ENCODE results near the gene PTBP3.
"Not testable (repeated sequence)": the region's sequence is repeated elsewhere in the genome, so short reads cannot be mapped to it uniquely, and the experiment has no call there.

The PTBP3 gene

DNA sequence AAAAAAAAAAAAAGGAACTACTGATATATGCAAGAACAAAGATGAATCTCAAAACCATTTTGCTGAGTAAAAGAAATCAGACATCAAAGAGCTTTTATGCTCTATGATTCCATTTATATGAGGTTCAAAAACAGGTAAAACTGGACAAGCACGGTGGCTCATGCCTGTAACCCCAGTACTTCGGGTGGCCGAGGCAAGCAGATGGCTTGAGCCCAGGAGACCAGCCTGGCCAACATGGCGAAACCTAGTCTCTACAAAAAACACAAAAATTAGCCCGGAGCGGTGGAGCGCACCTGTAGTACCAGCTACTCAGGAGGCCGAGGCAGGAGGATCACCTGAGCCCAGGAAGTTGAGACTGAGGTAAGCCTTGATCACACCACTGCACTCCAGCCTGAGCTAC is 7.8 kb downstream of the PTBP3 start:
- in situ Hi-C loops (cut with MboI; ENCODE audit: low sequenced_read_pairs): no loop called here

DNA sequence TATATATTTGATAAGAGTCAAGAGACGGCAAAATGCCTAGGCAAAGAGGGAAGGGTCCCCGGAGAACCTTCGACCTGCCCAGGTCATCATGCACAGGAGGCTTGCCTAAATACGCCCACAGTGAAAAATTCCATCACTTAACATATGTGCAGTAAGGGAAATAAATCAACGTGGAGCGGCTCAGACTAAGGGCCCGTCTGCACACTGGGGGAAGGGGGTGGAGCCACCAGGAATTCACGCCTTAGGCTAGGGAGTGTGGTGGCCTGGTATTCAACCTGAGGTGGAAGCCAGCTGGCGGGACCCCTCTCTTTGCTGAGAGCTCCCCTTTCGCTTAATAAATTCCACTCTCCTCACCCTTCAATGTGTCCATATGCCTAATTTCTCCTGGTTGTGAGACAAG is 8.3 kb downstream of the PTBP3 start:
- in situ Hi-C loops (cut with MboI; ENCODE audit: low sequenced_read_pairs): no loop called here

DNA sequence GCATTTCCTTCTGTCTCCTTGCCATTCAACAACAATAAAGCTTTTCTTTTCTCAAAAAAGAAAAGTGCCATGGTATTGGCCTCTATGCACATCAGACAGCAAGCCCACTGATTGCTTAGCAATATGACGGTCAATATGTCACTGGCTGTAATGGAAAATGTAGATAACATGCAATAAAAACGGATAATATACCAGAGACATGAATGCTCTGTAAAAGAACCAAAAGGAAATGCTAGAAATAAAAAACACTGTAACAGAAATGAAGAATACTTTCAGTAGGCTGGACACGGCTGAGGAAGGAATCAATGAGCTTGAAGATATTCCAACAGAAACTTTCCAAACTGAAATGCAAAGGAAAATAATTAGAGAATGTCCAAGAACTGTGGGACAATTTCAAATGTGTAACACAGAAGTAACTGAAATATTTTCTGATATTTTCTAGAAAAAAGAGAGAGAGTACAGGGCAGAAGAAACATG is 10.0 kb downstream of the PTBP3 start:
- in situ Hi-C loops (cut with MboI; ENCODE audit: low sequenced_read_pairs): no loop called here

DNA sequence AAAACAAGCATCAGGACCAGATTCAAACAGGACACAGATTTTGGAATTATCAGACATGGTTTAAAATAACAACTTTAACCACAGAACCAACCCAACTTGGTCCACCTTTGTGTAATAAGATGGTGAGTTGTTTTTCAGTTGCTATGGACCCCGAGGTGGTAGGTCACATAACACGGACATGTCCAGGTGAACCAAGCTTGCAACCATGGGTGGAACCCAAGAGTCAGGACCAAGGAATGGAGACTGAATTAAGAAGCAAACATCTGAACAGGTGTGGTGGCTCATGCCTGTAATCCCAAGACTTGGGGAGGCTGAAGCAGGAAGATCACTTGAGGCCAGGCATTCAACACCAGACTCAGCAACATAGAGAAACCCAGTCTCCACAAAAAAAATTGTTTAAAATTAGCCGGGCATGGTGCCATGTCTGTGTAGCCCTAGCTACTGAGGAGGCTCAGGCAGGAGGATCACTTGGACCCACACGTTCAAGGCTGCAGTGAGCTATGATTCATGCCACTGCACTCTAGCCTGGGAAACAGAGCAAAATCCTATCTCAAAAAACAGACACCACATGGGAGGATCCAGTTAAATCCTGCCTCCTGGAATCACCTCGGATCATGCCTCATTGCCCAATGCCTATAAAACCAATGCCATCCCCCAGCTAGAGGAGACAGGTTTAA is 10.6 kb downstream of the PTBP3 start:
- in situ Hi-C loops (cut with MboI; ENCODE audit: low sequenced_read_pairs): no loop called here

DNA sequence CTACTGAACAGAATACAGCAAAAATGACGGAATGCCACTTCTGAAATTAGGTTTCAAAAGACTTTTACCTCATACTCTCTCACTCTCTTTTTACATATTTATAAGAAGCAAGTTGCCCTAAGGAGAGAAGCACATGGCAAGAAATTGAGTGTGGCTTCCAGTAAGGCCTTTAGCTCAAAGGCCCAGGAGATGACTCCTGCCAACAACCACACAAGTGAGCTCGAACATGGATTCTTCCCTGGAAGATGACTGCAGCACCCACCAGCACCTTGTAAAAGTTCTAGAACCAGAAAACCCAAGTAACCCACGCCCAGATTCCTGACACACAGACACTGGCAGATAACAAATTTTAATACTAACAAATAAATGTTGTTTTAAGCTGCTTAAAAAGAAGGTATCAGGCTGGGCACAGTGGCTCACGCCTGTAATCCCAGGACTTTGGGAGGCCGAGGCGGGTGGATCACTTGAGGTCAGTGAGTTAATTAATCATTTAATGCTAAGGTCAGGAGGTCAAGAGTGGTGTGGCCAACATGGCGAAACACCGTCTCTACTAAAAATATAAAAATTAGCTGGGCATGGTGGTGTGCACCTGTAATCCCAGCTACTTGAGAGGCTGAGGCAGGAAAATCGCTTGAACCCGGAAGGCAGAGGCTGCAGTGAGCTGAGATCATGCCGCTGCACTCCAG is 17.0 kb downstream of the PTBP3 start:
- in situ Hi-C loops (cut with MboI; ENCODE audit: low sequenced_read_pairs): no loop called here

DNA sequence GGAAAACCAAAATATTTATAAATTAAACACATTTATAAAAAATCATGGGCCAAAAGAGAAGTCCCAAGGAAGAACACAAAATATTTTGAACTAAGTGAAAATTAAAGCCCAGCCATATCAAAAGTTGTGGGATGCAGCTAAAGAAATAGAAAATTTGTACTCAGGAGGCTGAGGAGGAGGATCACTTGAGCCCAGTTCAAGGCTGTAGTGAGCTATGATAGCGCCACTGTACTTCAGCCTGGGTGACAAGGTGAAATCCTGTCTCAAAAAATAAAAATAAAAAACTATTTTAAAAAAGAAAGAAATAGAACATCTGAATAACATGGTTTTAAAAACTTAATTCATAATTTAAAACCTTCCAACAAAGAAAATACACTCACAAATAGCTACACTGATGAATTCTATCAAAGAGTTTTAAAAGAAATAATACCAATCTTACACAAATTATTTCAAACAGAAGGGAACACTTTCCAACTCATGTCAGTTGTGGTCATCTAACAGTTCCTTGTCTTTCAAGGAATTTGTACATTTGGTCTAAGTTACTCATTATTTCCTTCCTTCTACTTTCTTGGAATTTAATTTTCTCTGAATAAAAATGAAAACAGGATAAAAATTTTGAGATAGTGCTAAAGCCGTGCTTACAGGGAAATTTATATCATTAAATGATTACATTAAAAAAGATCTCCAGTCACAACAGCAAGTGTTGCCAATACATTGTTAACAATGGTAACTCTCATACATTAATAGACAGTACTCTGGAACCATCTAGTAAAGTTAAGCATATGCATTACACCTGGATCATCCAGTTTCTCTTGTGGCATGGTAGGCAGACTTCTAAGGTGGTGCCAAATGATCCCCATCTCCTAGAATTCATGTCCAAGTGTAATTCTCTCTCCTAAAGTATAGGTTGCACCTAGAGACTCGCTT is 17.8 kb downstream of the PTBP3 start:
- in situ Hi-C loops (cut with MboI; ENCODE audit: low sequenced_read_pairs): no loop called here

DNA sequence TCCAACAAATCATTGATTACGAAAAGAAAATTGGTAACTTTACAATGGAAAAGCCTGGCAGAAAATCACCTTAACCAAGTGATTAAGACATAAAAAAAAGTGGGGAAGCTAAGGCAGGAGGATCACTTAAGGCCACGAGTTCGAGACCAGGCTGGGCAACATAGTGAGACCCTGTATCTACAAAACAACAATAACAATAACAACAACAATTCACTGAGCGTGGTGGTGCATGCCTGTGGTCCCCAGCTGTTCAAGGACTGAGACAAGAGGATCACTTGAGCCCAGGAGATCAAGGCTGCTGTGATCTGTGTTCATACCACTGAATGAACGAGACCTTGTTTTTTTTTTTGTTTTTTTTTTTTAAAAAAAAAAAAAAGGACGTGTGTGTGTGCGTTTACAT is 21.3 kb downstream of the PTBP3 start:
- in situ Hi-C loops (cut with MboI; ENCODE audit: low sequenced_read_pairs): no loop called here

DNA sequence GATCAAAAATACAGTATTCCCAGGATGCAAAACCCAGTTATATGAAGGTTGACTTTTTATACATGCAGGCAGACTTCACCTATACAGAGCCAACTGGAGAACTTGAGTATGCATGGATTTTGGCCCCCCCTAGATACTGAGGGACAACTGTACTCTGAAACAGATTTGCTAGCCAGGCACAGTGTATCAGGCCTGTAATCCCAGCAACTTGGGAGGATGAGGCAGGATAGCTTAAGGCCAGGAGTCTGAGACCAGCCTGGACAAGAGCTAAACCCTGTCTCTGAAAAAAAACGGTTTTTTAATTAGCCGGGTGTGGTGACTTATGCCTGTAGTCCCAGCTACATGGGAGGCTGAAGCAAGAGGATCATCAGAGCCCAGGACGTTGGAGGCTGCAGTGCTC is 21.9 kb downstream of the PTBP3 start:
- in situ Hi-C loops (cut with MboI; ENCODE audit: low sequenced_read_pairs): no loop called here

DNA sequence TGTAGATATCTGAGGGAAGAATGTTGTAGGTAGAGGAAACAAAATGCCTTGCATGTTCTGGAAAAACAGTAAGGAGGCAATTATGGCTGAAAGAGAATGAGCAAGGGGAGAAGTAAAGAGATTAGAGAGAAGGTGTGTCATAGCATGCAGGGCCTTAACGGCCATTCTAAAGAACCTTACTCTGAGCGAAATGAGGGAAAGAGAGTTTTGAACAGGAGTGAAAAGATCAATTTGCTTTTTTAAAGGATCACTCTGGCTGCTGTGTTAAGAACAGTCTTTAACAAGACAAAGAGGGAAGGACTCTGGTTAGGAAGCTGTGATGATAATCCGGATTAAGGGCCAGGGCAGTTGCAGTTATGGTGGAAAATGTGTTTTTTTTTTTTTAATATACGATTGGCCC is 22.6 kb downstream of the PTBP3 start:
- in situ Hi-C loops (cut with MboI; ENCODE audit: low sequenced_read_pairs): no loop called here

DNA sequence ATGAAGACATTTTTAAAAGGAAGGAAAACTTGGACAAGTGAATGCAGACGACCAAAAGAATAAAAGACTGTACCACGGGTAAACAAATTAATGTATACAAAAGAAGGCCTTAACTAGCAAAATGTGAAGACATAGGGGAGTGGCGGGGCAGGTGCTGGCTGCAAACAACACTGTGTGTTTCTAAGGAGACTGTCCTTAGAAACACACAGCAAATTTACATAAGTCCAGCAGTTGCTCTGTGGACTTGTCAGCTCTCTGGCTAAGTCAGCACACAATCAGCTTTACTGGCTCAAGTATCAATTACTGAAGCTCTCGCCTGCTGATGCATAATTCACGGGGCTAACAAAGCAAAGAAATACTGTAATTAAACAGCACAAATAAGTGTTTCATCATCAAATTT is 24.8 kb downstream of the PTBP3 start:
- in situ Hi-C loops (cut with MboI; ENCODE audit: low sequenced_read_pairs): no loop called here

DNA sequence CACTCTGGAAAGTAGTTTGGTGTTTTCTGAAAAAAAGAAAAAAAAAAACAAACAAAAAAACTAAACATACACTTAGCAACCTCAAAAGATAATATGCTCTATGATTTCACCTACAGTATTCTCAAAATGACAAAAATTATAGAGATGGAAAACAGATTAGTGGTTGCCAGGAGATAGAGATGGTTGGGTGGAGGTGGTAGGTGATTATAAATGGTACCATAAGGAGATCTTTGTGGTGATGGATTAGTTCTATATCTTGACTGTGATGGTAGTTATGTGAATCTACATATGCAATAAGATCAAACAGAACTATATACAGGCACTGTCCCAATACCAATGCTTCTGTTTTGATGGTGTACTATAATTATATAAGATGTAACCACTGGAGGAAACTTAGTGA is 32.0 kb downstream of the PTBP3 start:
- in situ Hi-C loops (cut with MboI; ENCODE audit: low sequenced_read_pairs): no loop called here

DNA sequence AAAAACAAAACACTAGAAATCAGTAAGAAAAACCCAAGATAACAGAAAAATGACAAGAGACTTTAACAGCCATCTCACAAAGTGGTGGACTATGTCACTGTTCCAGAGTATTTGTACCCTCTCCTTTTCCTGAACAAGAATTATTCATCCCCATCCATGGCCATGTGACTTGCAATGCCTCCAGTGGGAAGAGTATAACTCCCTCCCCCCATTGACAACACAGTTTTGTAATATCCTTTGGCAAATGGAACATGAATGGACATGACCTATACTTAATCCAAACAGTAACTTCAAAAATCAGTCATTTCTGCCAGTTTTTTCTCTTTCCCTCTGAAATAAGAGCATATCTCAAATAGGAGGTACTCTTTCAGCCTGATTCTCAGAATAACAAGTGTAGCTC is 33.9 kb downstream of the PTBP3 start:
- in situ Hi-C loops (cut with MboI; ENCODE audit: low sequenced_read_pairs): no loop called here

DNA sequence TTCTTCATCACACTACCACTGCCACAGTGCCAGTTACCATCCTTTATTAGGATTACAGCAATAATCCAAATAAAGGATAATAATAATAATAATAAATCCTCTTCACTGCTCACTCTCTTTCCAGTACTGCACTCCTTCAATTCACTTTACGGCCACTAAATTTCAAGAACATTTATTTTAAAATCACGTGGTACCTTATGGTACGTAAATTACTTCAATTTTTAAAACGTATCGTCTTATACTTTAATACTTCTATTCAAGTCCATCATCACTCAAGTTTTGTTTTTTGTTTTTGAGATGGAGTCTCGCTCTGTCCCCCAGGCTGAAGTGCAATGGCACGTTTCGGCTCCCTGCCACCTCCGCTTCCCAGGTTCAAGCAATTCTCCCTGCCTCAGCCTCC is 36.5 kb downstream of the PTBP3 start:
- in situ Hi-C loops (cut with MboI; ENCODE audit: low sequenced_read_pairs): no loop called here

DNA sequence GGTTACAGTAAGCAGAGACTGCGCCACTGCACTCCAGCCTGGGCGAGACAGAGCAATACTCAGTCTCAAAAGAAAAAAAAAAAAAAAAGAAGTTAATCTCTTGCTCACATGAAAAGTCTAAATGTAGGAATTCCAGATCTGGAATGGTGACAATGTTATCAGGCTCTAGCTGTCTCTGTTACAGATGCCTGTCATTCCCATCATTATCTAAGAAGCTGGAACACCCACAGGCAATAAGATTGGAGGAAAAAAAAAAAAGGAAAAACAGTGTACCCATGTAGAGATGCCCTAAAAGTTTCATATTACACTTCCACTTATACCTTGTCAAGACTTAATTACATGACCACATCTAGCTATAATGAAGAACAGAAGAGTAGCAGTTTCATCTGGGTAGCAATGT is 38.2 kb downstream of the PTBP3 start:
- in situ Hi-C loops (cut with MboI; ENCODE audit: low sequenced_read_pairs): no loop called here

DNA sequence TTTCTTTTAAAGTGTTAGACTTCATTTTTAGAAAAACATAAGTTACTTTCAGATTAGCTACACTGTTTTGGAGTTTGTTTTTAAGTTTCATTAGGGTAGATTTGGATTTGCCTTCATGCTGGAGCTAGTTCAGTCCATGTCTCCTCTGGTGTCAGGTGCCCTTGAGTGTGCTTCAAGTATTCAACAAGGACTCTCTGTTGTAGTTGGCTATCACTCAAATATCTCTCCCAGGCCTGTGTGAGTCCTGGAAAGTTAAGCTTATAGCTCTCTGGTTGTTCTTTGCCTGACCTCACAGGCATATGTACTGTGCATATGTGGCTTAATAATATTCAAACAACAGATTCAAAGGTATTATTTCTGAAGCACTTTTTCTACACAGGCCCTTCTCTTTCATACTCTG is 45.4 kb downstream of the PTBP3 start:
- in situ Hi-C loops (cut with MboI; ENCODE audit: low sequenced_read_pairs): no loop called here

DNA sequence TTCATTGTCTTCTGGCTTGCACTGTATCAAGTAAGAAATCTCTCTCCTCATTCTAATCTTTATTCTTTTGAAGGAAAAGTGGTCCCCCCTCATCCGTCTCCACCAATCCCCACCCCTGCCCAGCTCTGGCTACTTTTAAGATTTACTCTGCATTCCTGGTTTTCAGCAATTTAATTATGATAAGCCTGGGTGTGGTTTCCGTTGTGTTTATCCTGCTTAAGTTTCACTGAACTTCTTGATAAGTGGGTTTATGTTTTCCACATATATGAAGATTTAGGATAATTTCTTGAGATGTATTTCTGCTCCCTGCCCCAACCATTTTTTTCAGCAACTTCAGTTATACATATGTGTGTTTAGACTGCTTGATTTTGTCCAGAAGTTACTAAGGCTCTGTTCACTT is 46.5 kb downstream of the PTBP3 start:
- in situ Hi-C loops (cut with MboI; ENCODE audit: low sequenced_read_pairs): no loop called here

DNA sequence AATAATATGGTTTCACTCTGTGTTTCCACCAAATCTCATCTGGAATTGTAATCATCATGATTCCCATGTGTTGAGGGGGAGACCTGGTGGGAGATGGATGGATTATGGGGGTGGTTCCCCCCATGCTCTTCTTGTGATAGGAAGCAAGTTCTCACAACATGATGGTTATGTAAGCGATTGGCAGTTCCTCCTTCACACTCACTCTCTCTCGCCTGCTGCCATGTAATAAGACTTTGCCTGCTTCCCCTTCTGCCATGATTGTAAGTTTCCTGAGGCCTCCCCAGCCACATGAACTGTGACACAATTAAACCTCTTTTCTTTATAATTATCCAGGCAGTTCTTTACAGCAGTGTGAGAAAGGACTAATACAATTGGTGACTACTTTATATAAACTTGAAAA is 48.4 kb downstream of the PTBP3 start:
- in situ Hi-C loops (cut with MboI; ENCODE audit: low sequenced_read_pairs): no loop called here

DNA sequence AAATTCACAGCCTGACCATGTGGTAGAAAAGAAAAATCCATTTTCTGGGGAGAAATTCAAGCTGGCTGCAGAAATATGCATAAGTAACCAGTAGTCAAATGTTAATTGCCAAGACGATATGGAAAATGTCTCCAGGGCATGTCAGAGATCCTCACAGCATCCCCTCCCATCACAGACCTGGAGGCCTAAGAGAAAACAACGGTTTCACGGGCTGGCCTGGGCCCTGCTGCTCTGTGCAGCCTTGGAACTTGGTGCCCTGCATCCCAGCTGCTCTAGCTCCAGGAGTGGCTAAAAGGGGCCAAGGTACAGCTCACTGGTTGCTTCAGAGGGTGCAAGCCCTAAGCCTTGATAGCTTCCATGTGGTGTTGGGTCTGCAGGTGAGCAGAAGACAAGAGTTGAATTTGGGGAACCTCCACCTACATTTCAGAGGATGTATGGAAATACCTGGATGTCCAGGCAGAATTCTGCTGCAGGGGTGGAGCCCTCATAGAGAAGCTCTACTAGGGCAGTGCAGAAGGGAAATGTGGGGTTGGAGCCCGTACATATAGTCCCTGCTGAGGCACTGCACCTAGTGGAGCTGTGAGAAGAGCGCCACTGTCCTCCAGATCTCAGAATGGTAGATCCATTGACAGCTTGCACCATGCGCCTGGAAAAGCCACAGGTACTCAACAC is 49.7 kb downstream of the PTBP3 start:
- in situ Hi-C loops (cut with MboI; ENCODE audit: low sequenced_read_pairs): no loop called here

DNA sequence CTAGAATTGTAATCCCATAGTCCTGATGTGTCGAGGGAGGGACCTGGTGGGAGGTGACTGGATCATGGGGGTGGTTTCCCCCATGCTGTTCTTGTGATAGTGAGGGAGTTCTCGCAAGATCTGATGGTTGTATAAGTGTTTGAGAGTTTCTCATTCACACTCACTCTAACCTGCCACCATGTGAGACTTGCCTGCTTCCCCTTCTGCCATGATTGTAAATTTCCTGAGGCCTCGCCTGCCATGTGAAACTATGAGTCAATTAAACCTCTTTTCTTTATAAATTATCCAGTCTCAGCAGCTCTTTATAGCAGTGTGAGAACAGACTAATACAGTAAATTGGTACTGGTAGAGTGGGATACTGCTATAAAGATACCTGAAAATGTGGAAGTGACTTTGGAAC is 50.6 kb downstream of the PTBP3 start:
- in situ Hi-C loops (cut with MboI; ENCODE audit: low sequenced_read_pairs): not testable (repeated sequence)

DNA sequence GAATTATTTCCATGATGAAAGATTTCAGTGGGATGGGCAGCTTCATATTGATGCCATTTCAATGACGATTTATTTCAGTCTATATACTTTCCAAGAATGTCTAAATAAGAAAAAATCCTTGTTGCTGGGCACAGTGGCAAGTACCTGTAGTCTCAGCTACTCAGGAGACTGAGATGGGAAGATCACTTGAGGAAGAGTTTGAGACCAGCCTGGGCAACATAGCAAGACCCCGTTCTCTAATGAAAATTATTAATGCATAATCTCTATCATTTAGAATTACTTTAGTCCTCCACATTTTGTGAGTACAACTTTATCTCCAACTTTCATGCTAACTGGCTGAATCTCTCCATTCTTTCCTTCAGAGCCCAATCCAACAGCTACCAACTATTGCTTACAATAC is 52.5 kb downstream of the PTBP3 start:
- in situ Hi-C loops (cut with MboI; ENCODE audit: low sequenced_read_pairs): no loop called here

DNA sequence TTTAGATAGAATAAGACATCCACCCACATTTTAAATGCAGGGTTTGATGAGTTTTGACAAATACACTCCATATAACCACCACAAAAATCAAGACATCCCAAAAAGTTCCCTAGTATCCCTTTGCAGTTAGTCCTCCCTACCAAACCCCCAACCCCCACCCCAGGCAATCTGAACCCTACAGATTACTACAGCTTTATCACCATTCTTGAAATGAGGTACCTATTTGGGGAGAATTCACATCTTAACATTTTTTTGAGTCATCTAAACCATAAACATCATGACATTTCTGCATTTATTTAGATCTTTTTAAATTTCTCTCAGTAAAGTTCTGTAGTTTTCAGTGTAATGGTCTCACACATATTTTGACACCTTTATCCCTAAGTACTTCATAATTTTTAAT is 53.9 kb downstream of the PTBP3 start:
- in situ Hi-C loops (cut with MboI; ENCODE audit: low sequenced_read_pairs): no loop called here
